Endothelial cell of umbilical vein (primary cell): ENCODE data around the gene PITX2. TPM values are rescaled to one million over a fixed set of nuclear protein-coding genes. Genes with fewer than 3 reads are reported as not detected.

Experiments
- BruUV-seq: library from RNA; stranded (reverse); fragments of 400-500 nt; replicated peaks from 2 replicates; lab custom pipeline; 2021; lab: Mats Ljungman, UMichigan
- CTCF ChIA-PET: fragments of 300-600, 350-600 bp; sonication (Branson Sonifier 250); formaldehyde crosslinking; loops from one replicate; lab custom pipeline; 2021; ENCODE audit warnings: antibody characterized with exemption, inconsistent platforms; lab: Charles Lee
- POLR2A ChIA-PET: fragments of 300-600, 350-600 bp; sonication (Branson Sonifier 250); formaldehyde crosslinking; loops from one replicate; lab custom pipeline; 2021; ENCODE audit warnings: antibody characterized with exemption, inconsistent platforms; lab: Charles Lee
- DNase-seq: peaks from one replicate; pipeline ENCODE4 v3.0.0-alpha.2; 2011; ENCODE audit warnings: low read depth, low spot score
- FAIRE-seq: peaks from 2 replicates; lab custom pipeline; 2011; peaks lifted over from hg19 to GRCh38; lab: Jason Lieb, UNC
- H2AFZ ChIP-seq: 2 replicates; pipeline ENCODE4 v1.6.0; 2012; ENCODE audit warnings: low read depth, low read length, control low read depth, inconsistent platforms
- H3K27ac ChIP-seq: 2 replicates; pipeline ENCODE4 v1.5.1; 2011; ENCODE audit warnings: low read depth, mild to moderate bottlenecking, control low read depth, low read length, moderate library complexity; ENCODE audit not compliant: insufficient read depth
- H3K27me3 ChIP-seq, 2 experiments: 2 replicates each; pipeline versions ENCODE4 v1.6.0 to v1.6.1; 2011; ENCODE audit warnings: low read length in 2 of 2, mixed read lengths in 1 of 2; ENCODE audit not compliant: control insufficient read depth in 2 of 2, insufficient read depth in 2 of 2
- H3K36me3 ChIP-seq, 2 experiments: 2 replicates in 1 of 2; 3 replicates in 1 of 2; pipeline ENCODE4 v1.5.1; 2011; ENCODE audit warnings: low read length in 2 of 2, mild to moderate bottlenecking in 1 of 2, moderate library complexity in 1 of 2; ENCODE audit not compliant: control insufficient read depth in 2 of 2, insufficient read depth in 2 of 2; ENCODE audit errors: extremely low read depth in 1 of 2
- H3K4me1 ChIP-seq: 3 replicates; pipeline ENCODE4 v1.5.1; 2011; ENCODE audit warnings: mild to moderate bottlenecking, low read length; ENCODE audit not compliant: control insufficient read depth, insufficient read depth; ENCODE audit errors: extremely low read depth
- H3K4me2 ChIP-seq: 2 replicates; pipeline ENCODE4 v1.6.1; 2011; ENCODE audit warnings: low read length, control low read depth, mixed read lengths; ENCODE audit not compliant: insufficient read depth
- H3K4me3 ChIP-seq, 3 experiments: fragments of 200-600 bp in 1 of 3; sonication (generic), shearing (Covaris generic) in 1 of 3; replicated peaks in 1 of 3; 2 replicates each; pipeline ENCODE4 v1.5.1; 2011 to 2016; ENCODE audit warnings: control low read depth in 3 of 3, low read length in 3 of 3, mild to moderate bottlenecking in 2 of 3, inconsistent platforms in 1 of 3, low read depth in 1 of 3, moderate library complexity in 1 of 3; ENCODE audit not compliant: insufficient read depth in 1 of 3
- H3K79me2 ChIP-seq: 2 replicates; pipeline ENCODE4 v1.6.0; 2012; ENCODE audit warnings: low read length, inconsistent platforms; ENCODE audit not compliant: control insufficient read depth, insufficient read depth
- H3K9ac ChIP-seq: replicated peaks from 2 replicates; pipeline ENCODE3; 2011; ENCODE audit warnings: low read length, control low read depth; ENCODE audit not compliant: insufficient read depth; ENCODE audit errors: extremely low read depth
- H3K9me1 ChIP-seq: replicated peaks from 3 replicates; pipeline ENCODE4 v1.6.0; 2011; ENCODE audit warnings: mild to moderate bottlenecking, low read length; ENCODE audit not compliant: control insufficient read depth, insufficient read depth; ENCODE audit errors: extremely low read depth
- H3K9me3 ChIP-seq: replicated peaks from 2 replicates; pipeline ENCODE4 v1.5.1; 2012; ENCODE audit warnings: low read length, inconsistent platforms; ENCODE audit not compliant: control insufficient read depth, insufficient read depth
- H4K20me1 ChIP-seq: replicated peaks from 2 replicates; pipeline ENCODE3; 2011; ENCODE audit warnings: mild to moderate bottlenecking, low read length; ENCODE audit not compliant: control insufficient read depth, insufficient read depth; ENCODE audit errors: extremely low read depth
- CTCF ChIP-seq, 2 donors: IDR thresholded peaks; 1 replicate in 1 of 2; 2 replicates in 1 of 2; pipeline ENCODE4 v1.5.1; 2011; ENCODE audit warnings: low read length in 2 of 2, mild to moderate bottlenecking in 2 of 2, moderate library complexity in 2 of 2, control low read depth in 1 of 2, inconsistent platforms in 1 of 2, low read depth in 1 of 2; ENCODE audit not compliant: insufficient read depth in 1 of 2; ENCODE audit errors: extremely low read depth in 1 of 2
- EZH2 ChIP-seq: IDR thresholded peaks from 2 replicates; pipeline ENCODE4 v1.6.1; 2012; ENCODE audit warnings: borderline replicate concordance, low read depth, mild to moderate bottlenecking, moderate library complexity, low read length, inconsistent platforms; ENCODE audit not compliant: severe bottlenecking
- FOS ChIP-seq: IDR thresholded peaks from 2 replicates; pipeline ENCODE4 v1.6.1; 2011; ENCODE audit warnings: mild to moderate bottlenecking, low read length, moderate library complexity, borderline replicate concordance; ENCODE audit not compliant: insufficient read depth
- GATA2 ChIP-seq: IDR thresholded peaks from 2 replicates; pipeline ENCODE4 v1.7.0; 2011; ENCODE audit warnings: low read depth, mild to moderate bottlenecking, moderate library complexity, mixed read lengths, low read length; ENCODE audit not compliant: insufficient read length, insufficient read depth
- JUN ChIP-seq: IDR thresholded peaks from 2 replicates; pipeline ENCODE4 v1.6.1; 2011; ENCODE audit warnings: borderline replicate concordance, low read depth; ENCODE audit not compliant: insufficient read length, insufficient read depth
- MAX ChIP-seq: IDR thresholded peaks from 2 replicates; pipeline ENCODE4 v1.6.1; 2011; ENCODE audit not compliant: insufficient read depth, insufficient read length
- MYC ChIP-seq: IDR thresholded peaks from one replicate; pipeline ENCODE4 v1.6.1; 2011; ENCODE audit warnings: mild to moderate bottlenecking, low read depth, low read length
- POLR2A ChIP-seq: IDR thresholded peaks from 2 replicates; pipeline ENCODE4 v1.6.1; 2012; ENCODE audit warnings: low read depth, mild to moderate bottlenecking, control low read depth, low read length
- POLR2AphosphoS5 ChIP-seq: IDR thresholded peaks from 2 replicates; pipeline ENCODE4 v1.6.1; 2012; ENCODE audit warnings: low read depth, mild to moderate bottlenecking, control low read depth, low read length, moderate library complexity; ENCODE audit not compliant: insufficient read depth
- dilution Hi-C: fragments of 300-500 bp; cut with MboI; formaldehyde crosslinking; loops from one replicate; pipeline ENCODE4 v1.15.0; 2019; ENCODE audit warnings: low sequenced_read_pairs; ENCODE audit not compliant: extremely low pct_ligation_motif_present
- intact Hi-C: fragments of 100-400 bp; cut with micrococcal nuclease; formaldehyde crosslinking; loops from one replicate; pipeline ENCODE4 v1.10.0; 2022
- polyA plus RNA-seq, 4 experiments: library from polyadenylated mRNA; depleted of rRNA in 3 of 4; stranded (reverse) in 3 of 4; unstranded in 1 of 4; fragments of >200 nt; gene quantifications; 2 replicates each; pipeline versions ENCODE4 v1.2.1 to v1.2.3, GENCODE V29; 2011 to 2012; ENCODE audit warnings: missing spikeins in 1 of 4
- total RNA-seq: library from RNA; stranded (reverse); gene quantifications from 2 replicates; pipeline ENCODE4 v1.2.3, GENCODE V29; 2021

Gene PITX2
- total and polyA plus RNA-seq, 2 donors (not counting 3 experiments of a cell fraction or from before 2014, with no cell fraction given): 0.04 to 0.31 TPM

- Histone ChIP-seq H3K36me3 (no peaks in the 10 kb centered on the region), H3K27me3 (peaks cover 54 to 67% of the 10 kb centered on the region in 2 experiments), H3K9ac (no peak overlapping the region), H3K4me3 (no peak overlapping the region), H2AFZ (no peak overlapping the region), H4K20me1 (no peaks in the 10 kb centered on the region), H3K9me1 (no peaks in the 10 kb centered on the region), H3K79me2 (no peaks in the 10 kb centered on the region), H3K27ac (no peak overlapping the region), H3K4me2 (no peak overlapping the region), H3K4me1 (no peaks in the 10 kb centered on the region), H3K9me3 (no peaks in the 10 kb centered on the region)
- intact Hi-C loops (no loop called here), dilution Hi-C loops (no loop called here)
- ChIA-PET POLR2A (no interaction called here), CTCF (interaction anchor here (1.4 kb wide), 1 partner anchor 23 kb away, joined by 3 read pairs; no protein-coding TSS in a partner anchor)
- FAIRE-seq: no peak
- no TSS peak for BruUV-seq
- TF ChIP-seq EZH2 (peak; percentile 47), MYC (no peak)
- DNase-seq: no peak
Measured at GRCh38 chr4:110609044-110609750, 13.7 kb downstream of the PITX2 start.

GRCh38 chr4:110605077-110605476, 17.8 kb downstream of the PITX2 start:
- no peaks in the 10 kb centered on the region for H3K4me1 ChIP-seq
- H3K4me3 ChIP-seq: no peak overlapping the region
- no peak for TF ChIP-seq JUN
- TF ChIP-seq POLR2AphosphoS5: no peak
- no peak for TF ChIP-seq CTCF (IDR thresholded peaks at IDR 0.05; ENCODE audit: extremely low read depth in 1 of 2, insufficient read depth in 1 of 2, low read depth in 1 of 2, low read length in 2 of 2)
- no peak for TF ChIP-seq POLR2A
- TF ChIP-seq MYC: no peak
- TF ChIP-seq EZH2: no peak
- no peak for TF ChIP-seq FOS
- TF ChIP-seq GATA2: no peak
- TF ChIP-seq MAX: no peak
- dilution Hi-C loops: no loop called here
- no peak overlapping the region for H3K9ac ChIP-seq
- no peak for DNase-seq
- no peaks in the 10 kb centered on the region for H3K9me1 ChIP-seq
- no peak overlapping the region for H2AFZ ChIP-seq
- no TSS peak for BruUV-seq
- H3K9me3 ChIP-seq: no peaks in the 10 kb centered on the region
- no peaks in the 10 kb centered on the region for H3K79me2 ChIP-seq
- no peaks in the 10 kb centered on the region for H3K36me3 ChIP-seq
- peaks cover 21 to 44% of the 10 kb centered on the region in 2 experiments for H3K27me3 ChIP-seq
- ChIA-PET POLR2A (no interaction called here), CTCF (no interaction called here)
- FAIRE-seq: no peak
- H4K20me1 ChIP-seq: no peaks in the 10 kb centered on the region
- no peak overlapping the region for H3K27ac ChIP-seq
- no peak overlapping the region for H3K4me2 ChIP-seq
- intact Hi-C loops: no loop called here
